Measurements from ENCODE around the gene PPFIA4. TPM values are rescaled to one million over a fixed set of nuclear protein-coding genes. Genes with fewer than 3 reads are reported as not detected.

Gene PPFIA4
- total RNA-seq, 1 experiment from 2014 or later = 21.1 TPM

DNA sequence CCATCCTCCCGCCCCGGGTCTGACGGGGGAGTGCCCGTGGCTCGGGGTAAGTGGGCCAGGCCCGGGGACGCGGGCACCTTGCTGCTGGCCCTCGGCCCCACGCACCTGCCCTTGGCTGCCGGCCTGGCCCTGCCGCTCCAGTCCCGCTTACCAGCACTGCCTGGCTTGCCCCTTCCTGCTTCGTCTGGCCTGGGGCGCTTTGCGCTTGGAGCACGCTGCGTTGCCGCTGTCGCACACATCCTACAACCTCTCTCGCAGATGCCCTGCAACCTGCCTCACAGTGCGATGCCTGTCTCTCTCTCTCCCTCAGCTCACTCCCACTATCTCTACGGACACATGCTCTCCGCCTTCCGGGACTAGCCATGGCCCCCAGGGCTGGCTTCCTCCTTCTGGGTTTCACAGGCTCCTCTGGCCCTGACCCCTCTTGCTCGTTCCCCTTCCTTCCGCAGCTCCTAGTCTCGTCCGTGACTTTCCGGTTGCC is 49.8 kb downstream of the PPFIA4 start (continued):
- TF ChIP-seq, protein P1, sequence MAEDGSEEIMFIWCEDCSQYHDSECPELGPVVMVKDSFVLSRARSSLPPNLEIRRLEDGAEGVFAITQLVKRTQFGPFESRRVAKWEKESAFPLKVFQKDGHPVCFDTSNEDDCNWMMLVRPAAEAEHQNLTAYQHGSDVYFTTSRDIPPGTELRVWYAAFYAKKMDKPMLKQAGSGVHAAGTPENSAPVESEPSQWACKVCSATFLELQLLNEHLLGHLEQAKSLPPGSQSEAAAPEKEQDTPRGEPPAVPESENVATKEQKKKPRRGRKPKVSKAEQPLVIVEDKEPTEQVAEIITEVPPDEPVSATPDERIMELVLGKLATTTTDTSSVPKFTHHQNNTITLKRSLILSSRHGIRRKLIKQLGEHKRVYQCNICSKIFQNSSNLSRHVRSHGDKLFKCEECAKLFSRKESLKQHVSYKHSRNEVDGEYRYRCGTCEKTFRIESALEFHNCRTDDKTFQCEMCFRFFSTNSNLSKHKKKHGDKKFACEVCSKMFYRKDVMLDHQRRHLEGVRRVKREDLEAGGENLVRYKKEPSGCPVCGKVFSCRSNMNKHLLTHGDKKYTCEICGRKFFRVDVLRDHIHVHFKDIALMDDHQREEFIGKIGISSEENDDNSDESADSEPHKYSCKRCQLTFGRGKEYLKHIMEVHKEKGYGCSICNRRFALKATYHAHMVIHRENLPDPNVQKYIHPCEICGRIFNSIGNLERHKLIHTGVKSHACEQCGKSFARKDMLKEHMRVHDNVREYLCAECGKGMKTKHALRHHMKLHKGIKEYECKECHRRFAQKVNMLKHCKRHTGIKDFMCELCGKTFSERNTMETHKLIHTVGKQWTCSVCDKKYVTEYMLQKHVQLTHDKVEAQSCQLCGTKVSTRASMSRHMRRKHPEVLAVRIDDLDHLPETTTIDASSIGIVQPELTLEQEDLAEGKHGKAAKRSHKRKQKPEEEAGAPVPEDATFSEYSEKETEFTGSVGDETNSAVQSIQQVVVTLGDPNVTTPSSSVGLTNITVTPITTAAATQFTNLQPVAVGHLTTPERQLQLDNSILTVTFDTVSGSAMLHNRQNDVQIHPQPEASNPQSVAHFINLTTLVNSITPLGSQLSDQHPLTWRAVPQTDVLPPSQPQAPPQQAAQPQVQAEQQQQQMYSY (CRISPR knock-in tag; IDR thresholded peaks at IDR 0.05) = no peak
- TF ChIP-seq NFATC4 (CRISPR knock-in tag; IDR thresholded peaks at IDR 0.05) (no peak), FOXP1 (CRISPR knock-in tag; IDR thresholded peaks at IDR 0.05; ENCODE audit: borderline replicate concordance) (no peak)
- TF ChIP-seq, protein P2, sequence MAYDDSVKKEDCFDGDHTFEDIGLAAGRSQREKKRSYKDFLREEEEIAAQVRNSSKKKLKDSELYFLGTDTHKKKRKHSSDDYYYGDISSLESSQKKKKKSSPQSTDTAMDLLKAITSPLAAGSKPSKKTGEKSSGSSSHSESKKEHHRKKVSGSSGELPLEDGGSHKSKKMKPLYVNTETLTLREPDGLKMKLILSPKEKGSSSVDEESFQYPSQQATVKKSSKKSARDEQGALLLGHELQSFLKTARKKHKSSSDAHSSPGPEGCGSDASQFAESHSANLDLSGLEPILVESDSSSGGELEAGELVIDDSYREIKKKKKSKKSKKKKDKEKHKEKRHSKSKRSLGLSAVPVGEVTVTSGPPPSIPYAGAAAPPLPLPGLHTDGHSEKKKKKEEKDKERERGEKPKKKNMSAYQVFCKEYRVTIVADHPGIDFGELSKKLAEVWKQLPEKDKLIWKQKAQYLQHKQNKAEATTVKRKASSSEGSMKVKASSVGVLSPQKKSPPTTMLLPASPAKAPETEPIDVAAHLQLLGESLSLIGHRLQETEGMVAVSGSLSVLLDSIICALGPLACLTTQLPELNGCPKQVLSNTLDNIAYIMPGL (CRISPR knock-in tag; IDR thresholded peaks at IDR 0.05) = 0 out of 2 replicates have a peak, but pooled peaks have one; percentile 33

DNA sequence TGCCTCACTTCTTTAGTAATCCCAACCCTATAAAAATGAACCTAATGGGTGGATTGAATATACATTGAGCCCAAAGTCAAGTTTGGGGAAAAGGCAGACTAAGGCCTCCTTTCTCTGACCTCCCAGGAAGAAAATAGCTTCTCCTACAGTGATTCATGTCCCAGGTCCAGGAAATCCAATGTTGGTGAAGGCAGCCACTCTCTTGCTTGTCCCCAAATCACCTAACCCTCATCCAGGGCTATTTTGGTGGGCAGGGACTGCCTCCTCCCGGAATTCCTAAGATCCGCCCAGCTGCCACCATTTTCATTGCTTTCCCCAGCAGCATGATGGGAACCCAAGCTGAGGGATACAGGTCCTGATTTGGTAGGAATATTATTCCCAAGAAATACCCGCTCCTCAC is 51.1 kb downstream of the PPFIA4 start:
- CTCF ChIA-PET = interaction anchor here (1.0 to 2.8 kb wide), 9 partner anchors 9 to 190 kb away, joined by 3 to 25 read pairs (median 3); partner anchors contain the start of gene MYOG
- H3K36me3 Mint-ChIP-seq = peaks cover 6% of the 10 kb centered on the region
- TF ChIP-seq, protein P3, sequence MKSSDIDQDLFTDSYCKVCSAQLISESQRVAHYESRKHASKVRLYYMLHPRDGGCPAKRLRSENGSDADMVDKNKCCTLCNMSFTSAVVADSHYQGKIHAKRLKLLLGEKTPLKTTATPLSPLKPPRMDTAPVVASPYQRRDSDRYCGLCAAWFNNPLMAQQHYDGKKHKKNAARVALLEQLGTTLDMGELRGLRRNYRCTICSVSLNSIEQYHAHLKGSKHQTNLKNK (CRISPR knock-in tag; IDR thresholded peaks at IDR 0.05) = no peak
- TF ChIP-seq CBFB (CRISPR knock-in tag; IDR thresholded peaks at IDR 0.05; ENCODE audit: low read depth) (no peak), TP53 (CRISPR knock-in tag; IDR thresholded peaks at IDR 0.05) (no peak), NR1H2 (CRISPR knock-in tag; IDR thresholded peaks at IDR 0.05) (no peak), ZNF317 (CRISPR knock-in tag; IDR thresholded peaks at IDR 0.05; ENCODE audit: borderline replicate concordance, low read depth) (no peak), RELA (CRISPR knock-in tag; IDR thresholded peaks at IDR 0.05; ENCODE audit: borderline replicate concordance) (no peak), ZNF423 (CRISPR knock-in tag; IDR thresholded peaks at IDR 0.05) (no peak), TCF7 (CRISPR knock-in tag; IDR thresholded peaks at IDR 0.05; ENCODE audit: low read depth) (no peak), TEAD4 (CRISPR knock-in tag; IDR thresholded peaks at IDR 0.05) (no peak)
- TF ChIP-seq, protein P4, sequence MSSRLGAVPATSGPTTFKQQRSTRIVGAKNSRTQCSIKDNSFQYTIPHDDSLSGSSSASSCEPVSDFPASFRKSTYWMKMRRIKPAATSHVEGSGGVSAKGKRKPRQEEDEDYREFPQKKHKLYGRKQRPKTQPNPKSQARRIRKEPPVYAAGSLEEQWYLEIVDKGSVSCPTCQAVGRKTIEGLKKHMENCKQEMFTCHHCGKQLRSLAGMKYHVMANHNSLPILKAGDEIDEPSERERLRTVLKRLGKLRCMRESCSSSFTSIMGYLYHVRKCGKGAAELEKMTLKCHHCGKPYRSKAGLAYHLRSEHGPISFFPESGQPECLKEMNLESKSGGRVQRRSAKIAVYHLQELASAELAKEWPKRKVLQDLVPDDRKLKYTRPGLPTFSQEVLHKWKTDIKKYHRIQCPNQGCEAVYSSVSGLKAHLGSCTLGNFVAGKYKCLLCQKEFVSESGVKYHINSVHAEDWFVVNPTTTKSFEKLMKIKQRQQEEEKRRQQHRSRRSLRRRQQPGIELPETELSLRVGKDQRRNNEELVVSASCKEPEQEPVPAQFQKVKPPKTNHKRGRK (CRISPR knock-in tag; IDR thresholded peaks at IDR 0.05; ENCODE audit: borderline replicate concordance) = no peak
- POLR2A ChIA-PET = no interaction called here
- no peak overlapping the region for H3K27ac Mint-ChIP-seq
- H3K4me3 Mint-ChIP-seq = no peak overlapping the region
- ATAC-seq (no peak), DNase-seq (ENCODE audit: low spot score) (no peak)
- no peaks in the 10 kb centered on the region for H3K9me3 Mint-ChIP-seq
- H3K4me1 Mint-ChIP-seq = peaks cover 17% of the 10 kb centered on the region
- H3K27me3 Mint-ChIP-seq (ENCODE audit: low read depth) = peaks cover 19% of the 10 kb centered on the region

DNA sequence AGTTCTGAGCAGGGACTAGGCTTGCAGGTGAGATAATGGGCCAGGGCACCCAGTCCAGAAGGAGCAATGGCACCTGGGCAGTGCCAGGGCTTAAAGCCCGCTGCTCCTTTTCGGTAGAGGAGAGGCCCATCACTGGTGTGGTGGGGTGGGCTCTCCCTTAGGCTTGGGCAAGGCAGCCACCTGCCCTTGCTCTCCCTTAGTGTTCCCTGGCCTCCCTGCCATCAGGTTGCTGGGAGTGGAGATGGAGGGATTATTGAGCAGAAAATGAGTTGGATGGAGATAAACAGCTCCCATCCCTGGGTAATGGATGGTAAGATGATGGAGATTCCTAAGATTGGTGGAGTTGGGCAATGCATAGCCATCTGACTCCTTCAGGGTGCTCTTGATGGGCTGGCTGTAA is 51.7 kb downstream of the PPFIA4 start:
- Mint-ChIP-seq H3K36me3 (peaks cover 2% of the 10 kb centered on the region), H3K27me3 (ENCODE audit: low read depth) (peaks cover 19% of the 10 kb centered on the region), H3K4me1 (peaks cover 23% of the 10 kb centered on the region), H3K27ac (no peak overlapping the region), H3K4me3 (no peak overlapping the region), H3K9me3 (no peaks in the 10 kb centered on the region)
- ChIA-PET POLR2A (no interaction called here), CTCF (interaction anchor here (1.0 to 2.8 kb wide), 7 partner anchors 23 to 189 kb away, joined by 3 to 25 read pairs (median 3); no protein-coding TSS in a partner anchor)
- ATAC-seq (no peak), DNase-seq (ENCODE audit: low spot score) (no peak)
- TF ChIP-seq, protein P5, sequence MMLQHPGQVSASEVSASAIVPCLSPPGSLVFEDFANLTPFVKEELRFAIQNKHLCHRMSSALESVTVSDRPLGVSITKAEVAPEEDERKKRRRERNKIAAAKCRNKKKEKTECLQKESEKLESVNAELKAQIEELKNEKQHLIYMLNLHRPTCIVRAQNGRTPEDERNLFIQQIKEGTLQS (CRISPR knock-in tag; conservative IDR thresholded peaks at IDR 0.05) = no peak
- TF ChIP-seq, protein P4 (CRISPR knock-in tag; IDR thresholded peaks at IDR 0.05; ENCODE audit: borderline replicate concordance) = no peak
- TF ChIP-seq FOXP1 (CRISPR knock-in tag; IDR thresholded peaks at IDR 0.05; ENCODE audit: borderline replicate concordance) = no peak
- TF ChIP-seq ETV6 (CRISPR knock-in tag; IDR thresholded peaks at IDR 0.05) = no peak
- no peak for TF ChIP-seq ESRRA (CRISPR knock-in tag; IDR thresholded peaks at IDR 0.05; ENCODE audit: borderline replicate concordance)
- TF ChIP-seq, protein P6, sequence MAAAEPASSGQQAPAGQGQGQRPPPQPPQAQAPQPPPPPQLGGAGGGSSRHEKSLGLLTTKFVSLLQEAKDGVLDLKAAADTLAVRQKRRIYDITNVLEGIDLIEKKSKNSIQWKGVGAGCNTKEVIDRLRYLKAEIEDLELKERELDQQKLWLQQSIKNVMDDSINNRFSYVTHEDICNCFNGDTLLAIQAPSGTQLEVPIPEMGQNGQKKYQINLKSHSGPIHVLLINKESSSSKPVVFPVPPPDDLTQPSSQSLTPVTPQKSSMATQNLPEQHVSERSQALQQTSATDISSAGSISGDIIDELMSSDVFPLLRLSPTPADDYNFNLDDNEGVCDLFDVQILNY (CRISPR knock-in tag; IDR thresholded peaks at IDR 0.05) = no peak
- TF ChIP-seq, protein P7, sequence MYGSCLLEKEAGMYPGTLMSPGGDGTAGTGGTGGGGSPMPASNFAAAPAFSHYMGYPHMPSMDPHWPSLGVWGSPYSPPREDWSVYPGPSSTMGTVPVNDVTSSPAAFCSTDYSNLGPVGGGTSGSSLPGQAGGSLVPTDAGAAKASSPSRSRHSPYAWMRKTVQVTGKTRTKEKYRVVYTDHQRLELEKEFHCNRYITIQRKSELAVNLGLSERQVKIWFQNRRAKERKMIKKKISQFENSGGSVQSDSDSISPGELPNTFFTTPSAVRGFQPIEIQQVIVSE (CRISPR knock-in tag; IDR thresholded peaks at IDR 0.05; ENCODE audit: borderline replicate concordance) = no peak
- no peak for TF ChIP-seq GRHL2 (CRISPR knock-in tag; IDR thresholded peaks at IDR 0.05; ENCODE audit: insufficient replicate concordance, severe bottlenecking)
- TF ChIP-seq, protein P8, sequence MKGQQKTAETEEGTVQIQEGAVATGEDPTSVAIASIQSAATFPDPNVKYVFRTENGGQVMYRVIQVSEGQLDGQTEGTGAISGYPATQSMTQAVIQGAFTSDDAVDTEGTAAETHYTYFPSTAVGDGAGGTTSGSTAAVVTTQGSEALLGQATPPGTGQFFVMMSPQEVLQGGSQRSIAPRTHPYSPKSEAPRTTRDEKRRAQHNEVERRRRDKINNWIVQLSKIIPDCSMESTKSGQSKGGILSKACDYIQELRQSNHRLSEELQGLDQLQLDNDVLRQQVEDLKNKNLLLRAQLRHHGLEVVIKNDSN (CRISPR knock-in tag; IDR thresholded peaks at IDR 0.05) = no peak
